Measurements from ENCODE around the gene FAHD2A. TPM values are rescaled to one million over a fixed set of nuclear protein-coding genes. Genes with fewer than 3 reads are reported as not detected.

Gene FAHD2A, protein sequence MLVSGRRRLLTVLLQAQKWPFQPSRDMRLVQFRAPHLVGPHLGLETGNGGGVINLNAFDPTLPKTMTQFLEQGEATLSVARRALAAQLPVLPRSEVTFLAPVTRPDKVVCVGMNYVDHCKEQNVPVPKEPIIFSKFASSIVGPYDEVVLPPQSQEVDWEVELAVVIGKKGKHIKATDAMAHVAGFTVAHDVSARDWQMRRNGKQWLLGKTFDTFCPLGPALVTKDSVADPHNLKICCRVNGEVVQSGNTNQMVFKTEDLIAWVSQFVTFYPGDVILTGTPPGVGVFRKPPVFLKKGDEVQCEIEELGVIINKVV
- 10 to 100 TPM in 3 of 4 donors, 1 to 10 TPM in 1; 4.4 to 62.4 (median 27.1) TPM for total RNA-seq

GRCh38 chr2:95402370-95403203, at the start of gene FAHD2A:
TSS of gene FAHD2A (plus strand) at chr2:95402708. CDS start at chr2:95405559, 2,851 bp downstream.
- intact Hi-C loops (cut with DNase I; ENCODE audit: low total_unique reads): no loop called here
- TF ChIP-seq, protein P1, sequence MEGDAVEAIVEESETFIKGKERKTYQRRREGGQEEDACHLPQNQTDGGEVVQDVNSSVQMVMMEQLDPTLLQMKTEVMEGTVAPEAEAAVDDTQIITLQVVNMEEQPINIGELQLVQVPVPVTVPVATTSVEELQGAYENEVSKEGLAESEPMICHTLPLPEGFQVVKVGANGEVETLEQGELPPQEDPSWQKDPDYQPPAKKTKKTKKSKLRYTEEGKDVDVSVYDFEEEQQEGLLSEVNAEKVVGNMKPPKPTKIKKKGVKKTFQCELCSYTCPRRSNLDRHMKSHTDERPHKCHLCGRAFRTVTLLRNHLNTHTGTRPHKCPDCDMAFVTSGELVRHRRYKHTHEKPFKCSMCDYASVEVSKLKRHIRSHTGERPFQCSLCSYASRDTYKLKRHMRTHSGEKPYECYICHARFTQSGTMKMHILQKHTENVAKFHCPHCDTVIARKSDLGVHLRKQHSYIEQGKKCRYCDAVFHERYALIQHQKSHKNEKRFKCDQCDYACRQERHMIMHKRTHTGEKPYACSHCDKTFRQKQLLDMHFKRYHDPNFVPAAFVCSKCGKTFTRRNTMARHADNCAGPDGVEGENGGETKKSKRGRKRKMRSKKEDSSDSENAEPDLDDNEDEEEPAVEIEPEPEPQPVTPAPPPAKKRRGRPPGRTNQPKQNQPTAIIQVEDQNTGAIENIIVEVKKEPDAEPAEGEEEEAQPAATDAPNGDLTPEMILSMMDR (IDR thresholded peaks at IDR 0.05): peak in 2 of 4 experiments; percentile 4 to 18
- TF ChIP-seq POLR2A (IDR thresholded peaks at IDR 0.05): peak; percentile 27 to 75
- no peaks in the 10 kb centered on the region for H3K9me3 ChIP-seq
- no peaks in the 10 kb centered on the region for H3K27me3 ChIP-seq
- peak within 1 kb of the TSS; percentile 94 to 95 for H3K4me3 ChIP-seq
- H3K36me3 ChIP-seq: no peaks in the 10 kb centered on the region
- peaks cover 0 to 3% of the 10 kb centered on the region in 2 donors for H3K4me1 ChIP-seq
- DNase-seq: peak; percentile 95 to 96
- H3K27ac ChIP-seq: peak within 1 kb of the TSS; percentile 69 to 84

DNA sequence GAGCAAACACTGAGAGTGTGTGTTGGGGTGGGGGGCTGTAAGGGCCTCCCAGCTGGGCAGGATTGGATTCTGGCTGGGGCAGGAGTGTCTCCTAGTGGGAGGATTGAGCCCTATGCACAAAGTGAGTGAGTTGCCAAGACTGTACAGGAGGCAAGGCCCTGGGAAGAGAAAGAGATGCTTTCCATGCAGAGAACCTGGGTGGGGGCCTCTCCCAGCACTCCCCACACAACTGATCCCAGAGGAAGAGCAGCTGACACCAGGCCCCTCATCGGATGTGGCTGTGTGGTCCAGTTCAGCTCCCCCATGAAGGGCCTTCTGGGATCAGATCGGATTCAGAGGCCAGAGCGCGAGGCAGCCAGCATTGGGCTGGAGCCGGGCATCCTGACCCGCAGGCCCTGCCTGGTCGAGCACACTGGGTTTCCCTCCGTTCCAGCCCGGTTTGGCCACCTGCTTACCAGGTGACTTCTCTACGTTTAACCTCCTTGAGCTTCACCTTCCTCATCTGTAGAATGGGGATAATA, 49.4 kb upstream of the FAHD2A start:
- TF ChIP-seq, protein P1 (IDR thresholded peaks at IDR 0.05): no peak
- TF ChIP-seq POLR2A (IDR thresholded peaks at IDR 0.05): no peak
- Histone ChIP-seq H3K4me1 (no peaks in the 10 kb centered on the region), H3K4me3 (no peak overlapping the region), H3K27ac (no peak overlapping the region), H3K27me3 (no peaks in the 10 kb centered on the region), H3K9me3 (no peaks in the 10 kb centered on the region), H3K36me3 (no peaks in the 10 kb centered on the region)
- peak in 1 of 2 donors; percentile 0 for DNase-seq
- intact Hi-C loops (cut with DNase I; ENCODE audit: low total_unique reads): no loop called here

DNA sequence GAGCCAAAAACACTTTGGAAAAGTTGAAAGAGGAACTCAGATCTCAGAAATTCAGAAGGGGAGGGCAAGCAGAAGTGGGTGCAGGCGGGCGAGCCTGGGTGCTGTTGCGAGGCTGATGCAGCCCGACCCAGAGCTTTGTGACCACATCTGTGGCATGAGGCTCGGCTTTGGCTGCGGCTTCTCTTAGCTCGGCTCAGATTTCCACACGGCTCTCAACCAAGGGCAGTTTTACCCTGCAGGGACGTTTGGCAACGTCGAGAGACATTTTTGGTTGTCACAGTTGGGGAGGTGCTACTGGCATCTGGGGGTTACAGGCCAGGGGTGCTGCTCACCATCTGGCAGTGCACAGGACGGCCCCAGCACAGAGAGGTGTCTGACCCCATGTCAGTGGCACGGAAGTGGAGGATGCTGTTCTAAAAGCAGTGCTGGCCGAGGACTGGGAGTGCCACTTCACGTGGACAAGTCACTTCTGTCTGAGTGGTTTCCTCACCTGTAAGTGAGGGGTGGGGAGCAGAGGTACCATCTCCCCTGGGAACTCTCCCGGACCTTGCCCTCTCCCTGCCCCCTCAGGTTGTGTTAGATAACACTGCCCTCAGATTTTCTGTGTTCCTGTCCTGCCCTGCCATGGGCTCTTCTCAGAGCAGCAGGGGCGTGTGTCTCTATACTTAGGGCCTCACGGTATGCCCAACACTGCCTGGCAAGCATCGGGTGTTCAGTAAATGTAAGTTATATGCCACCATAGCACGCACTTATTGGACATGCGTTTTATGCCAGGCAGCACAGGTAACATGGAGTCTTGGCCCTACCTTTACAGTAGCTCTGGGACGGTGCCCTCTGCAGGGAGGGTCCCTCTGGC, 48.7 kb upstream of the FAHD2A start:
- Histone ChIP-seq H3K9me3 (no peaks in the 10 kb centered on the region), H3K4me3 (no peak overlapping the region), H3K27ac (no peak overlapping the region), H3K27me3 (no peaks in the 10 kb centered on the region), H3K4me1 (no peaks in the 10 kb centered on the region), H3K36me3 (no peaks in the 10 kb centered on the region)
- DNase-seq: peak in 1 of 2 donors; percentile 8
- no peak for TF ChIP-seq POLR2A (IDR thresholded peaks at IDR 0.05)
- TF ChIP-seq, protein P1 (IDR thresholded peaks at IDR 0.05): no peak
- intact Hi-C loops (cut with DNase I; ENCODE audit: low total_unique reads): no loop called here

- no peak overlapping the region for H3K27ac ChIP-seq
- no peak for TF ChIP-seq POLR2A (IDR thresholded peaks at IDR 0.05)
- TF ChIP-seq, protein P1 (IDR thresholded peaks at IDR 0.05): no peak
- no peaks in the 10 kb centered on the region for H3K9me3 ChIP-seq
- H3K4me1 ChIP-seq: no peaks in the 10 kb centered on the region
- H3K36me3 ChIP-seq: no peaks in the 10 kb centered on the region
- H3K4me3 ChIP-seq: no peak overlapping the region
- intact Hi-C loops (cut with DNase I; ENCODE audit: low total_unique reads): no loop called here
- H3K27me3 ChIP-seq: no peaks in the 10 kb centered on the region
- peak in 1 of 2 donors; percentile 8 for DNase-seq
Observed at GRCh38 chr2:95354469-95354901, 48.0 kb upstream of the FAHD2A start.
